ENCODE data around the gene CREB3. TPM values are rescaled to one million over a fixed set of nuclear protein-coding genes. Genes with fewer than 3 reads are reported as not detected.

The CREB3 gene, protein sequence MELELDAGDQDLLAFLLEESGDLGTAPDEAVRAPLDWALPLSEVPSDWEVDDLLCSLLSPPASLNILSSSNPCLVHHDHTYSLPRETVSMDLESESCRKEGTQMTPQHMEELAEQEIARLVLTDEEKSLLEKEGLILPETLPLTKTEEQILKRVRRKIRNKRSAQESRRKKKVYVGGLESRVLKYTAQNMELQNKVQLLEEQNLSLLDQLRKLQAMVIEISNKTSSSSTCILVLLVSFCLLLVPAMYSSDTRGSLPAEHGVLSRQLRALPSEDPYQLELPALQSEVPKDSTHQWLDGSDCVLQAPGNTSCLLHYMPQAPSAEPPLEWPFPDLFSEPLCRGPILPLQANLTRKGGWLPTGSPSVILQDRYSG
- polyA plus RNA-seq (ENCODE audit: insufficient read length in 10 of 10) = 10 to 100 TPM; 20.9 to 29.3 (median 25.4) TPM
- long read RNA-seq, donor 1, transcript CREB3-201 (9 exons, 1,832 nt) = major isoform, 8 of 8 reads
- long read RNA-seq, donor 1, partial matches to known transcripts = 0 of 8 reads
- long read RNA-seq, donor 1, other reads (novel, unspliced or antisense) = 0 of 8 reads
- long read RNA-seq, donor 2, transcript CREB3-201 (9 exons, 1,832 nt) = major isoform, 6 of 6 reads
- long read RNA-seq, donor 2, partial matches to known transcripts = 0 of 6 reads
- long read RNA-seq, donor 2, other reads (novel, unspliced or antisense) = 0 of 6 reads
- long read RNA-seq, donor 3 = 0 reads
- long read RNA-seq, donor 4, transcript CREB3-201 (9 exons, 1,832 nt) = major isoform, 8 of 8 reads
- long read RNA-seq, donor 4, partial matches to known transcripts = 0 of 8 reads
- long read RNA-seq, donor 4, other reads (novel, unspliced or antisense) = 0 of 8 reads
- long read RNA-seq, donor 5, transcript CREB3-201 (9 exons, 1,832 nt) = major isoform, 11 of 23 reads
- long read RNA-seq, donor 5, partial matches to known transcripts = 5 of 23 reads
- long read RNA-seq, donor 5, other reads (novel, unspliced or antisense) = 7 of 23 reads
- long read RNA-seq, donor 6, transcript CREB3-201 (9 exons, 1,832 nt) = major isoform, 10 of 10 reads
- long read RNA-seq, donor 6, partial matches to known transcripts = 0 of 10 reads
- long read RNA-seq, donor 6, other reads (novel, unspliced or antisense) = 0 of 10 reads
- long read RNA-seq, donor 7, transcript CREB3-201 (9 exons, 1,832 nt) = major isoform, 12 of 12 reads
- long read RNA-seq, donor 7, partial matches to known transcripts = 0 of 12 reads
- long read RNA-seq, donor 7, other reads (novel, unspliced or antisense) = 0 of 12 reads
- long read RNA-seq, donor 8, transcript CREB3-201 (9 exons, 1,832 nt) = major isoform, 9 of 9 reads
- long read RNA-seq, donor 8, partial matches to known transcripts = 0 of 9 reads
- long read RNA-seq, donor 8, other reads (novel, unspliced or antisense) = 0 of 9 reads
- long read RNA-seq, donor 9 = 0 reads

DNA sequence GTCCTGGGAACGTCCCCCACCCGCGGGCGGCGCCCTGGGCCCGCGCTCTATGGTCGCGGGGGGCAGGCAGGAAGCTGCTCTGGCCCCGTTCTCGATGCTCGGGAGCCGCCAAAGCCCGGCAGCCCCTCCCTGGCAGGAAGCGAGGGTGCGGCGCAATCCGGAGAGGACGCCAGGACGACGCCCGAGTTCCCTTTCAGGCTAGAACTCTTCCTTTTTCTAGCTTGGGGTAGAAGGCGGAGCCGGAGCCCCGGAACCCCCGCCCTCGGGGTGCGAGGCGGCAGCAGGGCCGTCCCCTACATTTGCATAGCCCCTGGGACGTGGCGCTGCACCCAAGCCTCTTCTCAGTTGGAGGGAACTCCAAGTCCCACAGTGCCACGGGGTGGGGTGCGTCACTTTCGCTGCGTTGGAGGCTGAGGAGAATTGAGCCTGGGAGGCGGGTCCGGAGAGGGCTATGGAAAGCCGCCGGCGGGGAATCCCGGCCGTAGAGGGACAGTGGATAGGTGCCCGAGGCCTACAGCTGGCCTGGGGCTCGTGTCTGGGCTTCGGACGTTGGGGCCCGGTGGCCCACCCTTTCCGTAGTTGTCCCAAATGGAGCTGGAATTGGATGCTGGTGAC lies at the start of gene CREB3, which contains the start of gene TLN1:
Gene CREB3, plus strand, starts transcription at position 482 of the 615 bp plus-strand sequence. Its CDS starts 107 bp downstream, at position 589.
Gene TLN1, minus strand, starts transcription at position 11 of the 615 bp plus-strand sequence. CDS start 6,501 bp downstream, outside the sequence.
- peak; percentile 96 to 99 (median 98) for DNase-seq

DNA sequence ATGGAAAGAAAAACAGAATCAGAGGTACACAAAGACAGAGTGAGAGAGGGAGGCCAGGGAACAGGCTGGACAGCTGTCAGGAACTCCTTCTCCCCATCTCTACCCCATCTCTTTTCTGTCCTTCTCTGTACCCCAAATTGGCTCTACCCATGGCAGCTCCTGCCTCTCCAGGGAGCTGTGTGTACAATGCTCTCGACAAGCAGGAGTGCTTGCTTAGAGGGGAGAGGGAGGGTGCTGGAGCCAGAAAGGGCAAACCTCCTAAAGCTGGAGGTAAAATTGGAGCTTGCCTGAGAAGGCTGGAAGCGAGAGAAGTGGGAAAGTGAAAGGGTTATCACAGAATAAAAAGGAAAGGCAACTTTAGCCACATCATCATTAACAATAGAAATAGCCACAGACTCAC lies 49.1 kb upstream of the CREB3 start:
- no peak for DNase-seq

DNA sequence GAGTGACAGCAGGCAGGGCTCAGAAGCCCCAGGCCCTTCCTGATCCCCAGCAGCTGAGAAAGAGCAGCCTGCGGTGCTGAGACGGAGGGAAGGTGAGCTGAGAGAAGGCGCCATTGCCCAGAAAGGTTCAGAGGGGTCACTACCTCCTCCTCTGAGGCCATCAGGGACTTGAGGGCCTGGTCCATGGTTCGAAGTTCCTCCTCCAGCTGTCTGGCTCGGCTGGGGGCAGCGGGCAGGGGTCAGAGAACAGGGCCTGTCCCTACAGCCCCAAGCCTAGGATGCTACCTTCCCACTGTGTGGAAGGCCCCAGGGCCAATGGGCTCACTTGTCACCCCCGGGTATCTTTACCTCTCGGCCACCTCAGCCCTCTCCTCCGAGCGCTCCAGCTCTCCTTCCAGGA lies 47.5 kb upstream of the CREB3 start:
- DNase-seq = no peak

DNA sequence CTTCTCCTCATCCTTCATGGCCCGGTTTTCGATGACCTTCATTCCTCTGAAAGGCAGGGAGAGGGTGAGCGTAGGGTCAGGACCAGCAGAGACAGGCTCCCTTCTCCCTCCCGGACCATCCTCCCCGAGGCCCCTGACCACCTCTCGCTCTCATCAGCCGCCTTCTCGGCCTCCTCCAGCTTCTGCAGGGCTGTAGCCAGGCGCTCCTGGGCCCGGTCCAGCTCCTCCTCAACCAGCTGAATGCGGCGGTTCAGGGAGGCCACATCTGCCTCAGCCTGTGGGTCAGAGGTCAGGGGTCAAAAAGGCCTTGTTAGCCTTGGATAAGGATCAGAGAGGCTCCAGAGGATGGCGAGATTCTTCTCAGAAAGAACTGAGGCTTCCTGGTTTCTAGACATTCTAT lies 47.0 kb upstream of the CREB3 start:
- no peak for DNase-seq

DNA sequence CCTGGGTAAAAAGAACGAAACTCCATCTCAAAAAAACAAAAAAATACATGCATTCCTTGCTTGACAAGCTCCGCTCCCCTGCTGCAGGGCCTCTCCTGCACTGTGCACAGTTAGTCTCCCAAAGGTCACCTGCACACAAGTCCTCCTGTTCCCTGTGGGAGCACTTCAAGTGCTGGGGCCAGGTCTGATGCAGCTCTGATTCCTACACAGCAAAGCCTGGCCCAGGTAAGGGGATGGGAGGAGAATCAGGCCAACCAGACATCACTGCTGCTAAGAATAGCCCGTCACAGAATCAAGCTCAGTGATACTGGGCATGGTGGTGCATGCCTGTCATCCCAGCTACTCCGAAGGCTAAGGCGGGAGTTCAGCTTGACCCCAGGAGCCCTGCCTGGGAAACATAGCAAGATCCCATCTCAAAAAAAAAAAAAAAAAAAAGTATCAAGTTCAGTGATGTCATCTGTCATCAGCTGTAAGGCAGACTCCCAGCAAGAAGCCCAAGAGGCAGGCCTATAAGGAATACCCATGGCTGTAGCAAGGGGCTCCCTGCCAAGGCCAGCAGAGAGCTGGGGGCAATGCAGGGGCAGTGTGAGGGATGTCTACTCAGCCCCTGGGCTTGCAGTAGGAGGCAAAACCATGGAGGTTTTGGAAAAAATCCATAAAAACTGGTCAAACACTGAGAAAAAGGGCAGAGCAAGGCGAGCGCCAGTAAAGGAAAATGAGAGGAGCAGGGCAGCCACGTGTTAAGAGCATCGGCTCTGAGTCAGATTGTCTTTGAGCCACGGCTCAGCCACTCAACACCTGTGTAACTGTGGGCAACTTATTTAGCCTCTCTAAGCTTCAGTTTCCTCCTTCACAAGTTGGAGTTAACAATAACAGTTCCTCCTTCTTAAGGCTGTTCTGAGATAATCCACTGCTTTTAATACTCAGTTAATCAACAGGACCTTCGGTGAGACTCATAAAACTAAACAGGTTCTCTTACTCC lies 46.0 kb upstream of the CREB3 start:
- peak in 1 of 3 donors; percentile 63 for DNase-seq

DNA sequence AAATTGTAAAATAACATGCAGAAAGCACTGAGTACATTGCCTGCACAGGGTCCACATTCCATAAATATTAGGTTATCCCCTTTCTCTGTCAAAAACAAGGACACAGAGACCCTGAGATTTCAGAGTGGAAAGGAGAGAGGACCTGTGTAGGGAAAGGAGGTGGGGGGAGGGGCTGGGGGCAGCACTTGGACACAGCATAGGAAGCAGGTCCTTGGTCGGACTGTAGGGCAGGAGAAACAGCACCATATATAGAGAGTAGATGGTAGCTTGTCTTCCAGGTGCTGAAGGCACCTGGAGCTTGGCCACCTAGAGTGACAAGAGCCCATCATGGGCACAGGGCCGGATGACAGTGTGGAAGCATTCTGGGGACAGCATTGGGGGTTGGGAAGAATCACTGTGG lies 45.2 kb upstream of the CREB3 start:
- no peak for DNase-seq

DNA sequence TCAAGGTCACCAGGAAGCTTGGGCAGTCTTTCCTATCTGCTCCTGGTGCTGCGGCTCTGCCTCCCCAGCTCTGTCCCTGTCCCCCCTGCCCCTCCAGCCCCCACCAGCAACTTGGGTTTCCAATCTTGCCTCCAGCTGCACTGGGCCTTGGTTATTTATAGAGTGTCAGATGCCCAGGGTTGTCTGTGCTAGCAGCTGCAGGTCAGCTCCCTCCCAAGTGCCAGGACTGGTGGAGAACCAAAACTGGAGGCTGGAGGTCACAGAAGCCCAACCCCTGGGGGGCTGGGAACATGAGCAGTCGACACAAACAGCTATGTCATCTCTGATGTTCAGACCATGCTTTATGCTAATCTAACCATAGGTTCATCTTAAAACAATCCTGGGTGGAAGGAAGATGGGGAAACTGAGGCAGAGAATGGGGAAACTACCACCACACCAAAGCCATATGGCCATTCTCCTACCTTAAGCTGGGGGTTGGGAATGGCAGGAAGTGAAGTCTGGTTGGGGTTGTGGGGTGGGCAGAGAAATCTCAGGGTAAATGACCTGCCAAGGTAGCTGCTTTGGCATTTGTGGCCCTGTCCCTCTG lies 44.4 kb upstream of the CREB3 start:
- DNase-seq = peak in 1 of 3 donors; percentile 42

DNA sequence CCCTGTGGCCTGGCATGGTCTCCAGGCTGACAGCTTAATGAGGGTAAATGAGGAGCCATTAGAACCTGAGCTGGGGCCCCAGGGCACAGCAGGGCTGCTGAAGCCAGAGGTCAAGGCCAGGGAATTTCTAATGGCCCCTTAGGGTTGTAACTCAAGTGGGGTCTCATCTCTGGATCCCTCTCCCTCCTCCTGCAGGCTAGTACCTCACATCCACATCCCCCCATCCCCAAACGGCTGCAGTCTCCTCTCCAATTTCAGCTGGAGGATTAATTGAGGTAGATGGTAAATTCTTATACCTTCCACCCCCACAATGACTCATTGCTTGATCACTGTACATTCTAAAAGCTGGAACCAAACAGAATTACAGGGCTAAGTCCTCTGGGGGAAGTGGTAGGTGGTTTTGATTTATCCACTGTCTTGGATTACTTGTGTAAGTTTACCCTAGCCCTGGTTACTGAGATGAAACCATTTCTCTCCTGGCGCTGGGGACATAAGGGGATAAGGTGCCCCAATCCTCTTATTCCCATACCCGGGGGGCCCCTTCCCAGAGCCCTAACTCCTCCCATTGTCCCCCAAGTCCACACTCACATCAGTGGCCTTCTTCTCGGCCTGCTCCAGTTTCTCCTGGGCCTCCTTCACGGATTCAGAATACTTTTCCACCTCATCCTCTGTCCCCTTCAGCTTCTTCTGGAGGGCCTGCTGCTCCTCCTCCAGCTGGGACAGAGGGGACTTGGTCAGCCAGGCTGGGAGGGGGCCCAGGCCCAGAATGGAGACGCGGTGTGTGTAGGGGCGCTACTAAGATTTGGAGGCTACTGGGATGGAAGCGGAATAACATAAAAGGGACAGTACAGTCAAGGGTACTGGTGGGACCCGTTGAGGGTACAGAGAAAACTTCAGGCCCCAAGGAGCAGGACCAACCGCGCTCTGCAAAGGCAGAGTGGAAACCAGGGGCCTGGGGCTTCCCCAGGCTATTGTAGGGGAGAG lies 43.6 kb upstream of the CREB3 start:
- DNase-seq = no peak

DNA sequence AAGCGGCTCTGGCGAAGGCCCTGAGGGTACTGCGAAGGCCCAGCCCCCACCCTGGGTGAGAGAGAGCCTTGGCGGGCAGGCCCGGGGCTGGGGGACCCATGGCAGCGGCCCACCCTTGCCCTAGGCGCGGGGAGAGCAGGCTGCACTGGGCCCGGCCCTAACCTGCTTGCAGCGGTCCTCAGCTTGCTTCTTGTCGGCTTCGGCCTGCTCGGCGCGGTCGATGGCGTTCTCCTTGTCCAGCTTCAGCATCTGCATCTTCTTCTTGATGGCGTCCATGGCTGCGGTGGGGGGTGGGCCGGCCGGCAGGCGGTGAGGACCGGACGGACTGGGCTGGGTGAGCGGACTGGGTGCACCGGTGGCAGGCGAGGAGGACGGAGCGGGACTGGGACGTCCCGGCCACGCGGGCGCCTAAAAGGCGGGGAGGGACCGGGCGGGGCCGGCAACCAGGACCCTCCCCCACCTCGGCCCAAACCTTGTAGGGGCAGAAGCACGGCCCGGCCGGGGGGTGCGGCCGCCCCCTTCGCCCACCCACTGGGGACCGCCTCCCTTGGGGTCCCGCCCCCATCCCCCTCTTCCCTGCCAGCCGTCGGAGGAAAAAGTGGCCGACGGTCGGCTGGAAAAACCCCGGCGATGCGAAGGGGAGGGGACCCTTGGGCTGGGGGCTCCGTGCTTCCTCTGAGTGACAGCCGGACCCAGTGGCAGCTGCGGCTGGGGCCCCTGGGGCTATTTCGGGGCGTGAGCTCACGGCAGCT lies 42.7 kb upstream of the CREB3 start, which contains the start of gene TPM2:
Gene TPM2, minus strand, starts transcription at position 384 of the 752 bp plus-strand sequence. Its CDS starts 108 bp downstream, at position 276.
- peak; percentile 82 to 91 (median 88) for DNase-seq

DNA sequence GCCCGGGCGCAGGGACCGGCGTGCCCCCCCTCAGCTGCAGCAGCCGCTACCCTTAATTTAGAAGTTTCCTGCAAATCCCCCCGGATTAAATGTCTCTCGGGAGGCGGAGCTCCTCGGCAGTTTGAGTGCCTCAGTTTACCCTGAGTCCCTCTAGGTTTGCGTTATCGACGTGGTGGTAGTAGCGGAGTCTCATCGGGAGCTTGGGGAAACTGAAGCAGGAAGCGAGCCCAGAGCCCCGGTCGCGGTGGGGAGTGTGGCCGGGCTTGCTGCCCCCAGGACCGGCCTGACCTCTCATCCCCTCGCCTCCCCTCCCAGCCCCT lies 42.2 kb upstream of the CREB3 start:
- peak in 1 of 3 donors; percentile 89 for DNase-seq

DNA sequence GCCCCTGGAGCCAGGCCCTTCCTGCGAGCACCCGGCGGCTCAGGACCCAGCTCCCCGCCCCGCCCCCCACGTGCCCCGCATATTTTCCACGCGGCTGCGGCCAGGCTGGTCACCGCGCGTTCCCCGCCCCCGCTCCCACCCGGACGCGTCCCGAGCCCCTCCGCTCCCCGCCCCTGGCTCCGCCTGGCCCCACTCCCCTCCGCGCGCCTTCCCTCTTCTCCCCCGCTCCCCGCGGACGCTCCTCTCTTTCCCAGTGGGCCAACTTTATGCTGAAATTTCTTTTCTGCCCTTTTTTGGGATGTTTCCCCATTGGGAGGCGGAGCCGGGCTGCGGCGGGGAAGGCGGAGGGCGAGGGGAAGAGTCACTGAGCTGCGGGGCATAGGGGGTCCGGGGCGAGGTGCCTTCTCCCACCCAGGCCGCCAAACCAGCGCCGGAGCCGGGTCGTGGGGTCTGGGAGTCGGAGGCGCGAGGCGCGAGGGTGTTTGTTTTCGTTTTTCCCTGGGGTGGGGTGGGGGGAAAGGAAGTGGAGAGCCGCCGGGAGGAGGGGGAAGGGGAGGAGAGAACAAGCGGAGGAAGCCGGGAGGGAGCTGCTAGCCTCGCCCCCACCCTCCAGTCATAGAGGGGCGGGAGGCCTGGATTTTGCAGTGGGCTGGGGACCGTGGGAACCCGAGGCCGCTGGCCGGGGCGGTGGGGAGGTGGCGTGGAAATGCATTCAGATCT lies 41.7 kb upstream of the CREB3 start:
- peak; percentile 81 to 92 (median 82) for DNase-seq

DNA sequence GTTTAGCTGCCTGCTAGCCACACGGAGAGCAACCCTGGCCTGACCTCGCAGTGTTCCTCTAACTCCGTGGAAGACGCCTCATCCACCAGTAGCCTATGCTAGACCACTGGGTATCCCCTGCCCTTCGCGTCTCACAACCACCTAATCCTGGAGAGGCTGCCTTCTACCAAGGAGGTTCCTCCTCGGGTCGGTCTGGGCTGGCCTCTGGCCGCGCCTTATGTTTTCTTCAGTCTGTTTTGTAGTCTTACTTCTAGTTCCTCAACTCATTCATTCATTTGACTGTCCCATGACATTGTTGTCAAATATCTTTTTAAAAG lies 41.2 kb upstream of the CREB3 start:
- no peak for DNase-seq

DNA sequence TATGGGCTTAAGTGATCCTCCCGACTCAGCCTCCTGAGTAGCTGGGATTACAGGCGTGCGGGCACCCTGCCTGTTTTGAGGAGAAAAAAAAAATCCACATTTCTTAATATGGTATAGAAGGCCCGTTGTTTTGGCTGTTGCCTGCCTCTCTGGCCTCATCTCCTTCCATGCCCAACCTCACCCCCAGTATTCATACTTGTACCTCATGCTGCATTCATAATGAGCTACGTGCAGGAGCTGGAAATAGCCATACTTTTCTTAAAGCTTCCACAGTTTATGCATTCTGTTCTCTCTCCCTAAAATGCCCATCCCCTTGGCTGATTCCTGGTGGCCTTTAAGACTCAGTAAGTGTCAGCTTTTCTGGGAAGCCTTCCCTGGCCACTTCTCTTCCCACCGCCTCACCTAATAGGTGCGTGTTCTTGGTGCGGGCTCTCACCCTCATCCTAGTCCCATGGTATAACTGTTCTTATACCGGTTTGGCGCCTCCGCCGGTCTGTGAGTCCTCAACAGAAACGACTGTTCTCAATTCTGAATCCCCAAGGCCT lies 40.6 kb upstream of the CREB3 start:
- peak in 1 of 3 donors; percentile 24 for DNase-seq

DNA sequence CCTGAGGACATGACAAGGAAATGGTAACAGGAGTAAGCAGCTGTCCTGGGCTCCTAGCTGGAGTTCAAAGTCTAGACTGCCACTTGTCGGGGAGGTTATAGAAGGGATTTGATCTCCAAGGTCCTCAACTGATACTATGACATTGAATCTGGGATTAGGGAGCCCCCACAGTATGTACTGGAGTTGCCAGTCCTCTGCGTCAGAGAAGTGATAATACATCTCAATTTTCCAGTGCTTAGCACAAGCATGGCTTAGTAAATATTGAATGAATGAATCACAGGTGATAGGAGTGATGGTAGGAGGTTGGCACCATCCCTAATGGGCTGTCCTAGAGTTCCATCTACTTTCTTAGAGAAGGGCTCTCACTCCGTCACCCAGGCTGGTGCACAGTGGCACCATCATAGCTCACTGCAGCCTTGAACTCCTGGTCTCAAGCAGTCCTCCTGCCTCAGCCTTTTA lies 36.5 kb upstream of the CREB3 start:
- DNase-seq = no peak

DNA sequence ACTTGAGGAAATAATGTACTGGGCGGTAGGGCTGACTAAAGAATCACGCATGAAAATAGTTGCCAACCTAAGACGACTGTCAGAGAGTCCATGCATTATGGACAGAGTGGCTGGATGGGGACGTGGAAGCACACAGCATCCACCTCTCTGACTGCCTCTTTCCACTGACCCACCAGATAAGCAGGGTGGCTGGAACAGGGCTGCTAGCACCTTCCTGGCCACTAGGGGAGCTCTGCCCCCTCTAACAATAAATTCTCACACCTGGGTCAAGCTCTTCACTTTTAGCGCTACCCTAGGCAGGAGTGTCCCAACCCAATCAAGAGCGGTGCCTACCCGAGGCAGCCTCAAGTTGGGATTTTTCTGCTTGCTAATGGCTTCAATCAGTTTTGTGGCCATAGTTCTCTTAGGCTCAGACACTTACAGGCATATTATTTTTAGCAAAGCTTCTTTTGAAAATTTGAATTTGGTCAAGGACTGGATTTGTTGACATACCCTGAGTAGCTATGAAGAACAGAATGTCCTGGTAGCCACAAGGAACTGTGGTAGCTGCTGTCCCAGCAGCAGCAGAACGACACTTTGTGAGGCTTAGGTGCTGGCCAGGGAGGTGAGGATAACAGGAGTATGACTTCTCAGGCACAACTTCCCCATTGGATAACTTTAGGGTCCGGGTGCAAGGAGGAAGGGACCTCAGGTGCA lies 35.8 kb upstream of the CREB3 start:
- peak in 2 of 3 donors; percentile 35 to 58 for DNase-seq

DNA sequence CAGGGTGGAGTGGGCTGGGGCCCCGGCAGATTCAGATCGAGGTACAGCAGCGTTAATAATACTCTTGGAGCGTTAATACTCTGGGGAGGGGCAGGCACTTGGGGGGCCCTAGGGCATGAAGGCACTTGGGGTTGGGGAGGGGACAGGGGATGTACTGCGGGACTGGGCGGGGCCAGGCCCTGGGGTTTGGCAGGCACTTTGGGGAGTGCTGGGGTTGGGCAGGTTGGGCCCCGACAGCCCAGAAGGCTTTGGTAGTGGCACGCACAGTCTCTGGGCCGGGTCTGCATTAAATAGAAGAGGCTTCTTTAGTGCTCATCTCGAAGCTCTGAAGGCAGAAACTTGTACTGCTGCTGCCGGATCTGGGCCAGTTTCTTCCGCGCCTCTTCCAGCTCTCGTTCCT lies 35.0 kb upstream of the CREB3 start:
- DNase-seq = no peak

Data from muscle of back (tissue), 13 donors.